Natural killer cell (primary cell): ENCODE measurements around the gene JAKMIP1. TPM values are rescaled to one million over a fixed set of nuclear protein-coding genes. Genes with fewer than 3 reads are reported as not detected.
A peak's percentile ranks its signal among the peaks of the same experiment; 100 is the strongest.

Source experiments
- ATAC-seq, 3 donors: fragments of 150-1000 bp in 2 of 3; fragments of 200-7000 bp in 1 of 3; cut with Tn5 transposase; 1 replicate in 1 of 3; 2 replicates in 2 of 3; pipeline ENCODE4 v1.10.0; 2021; ENCODE audit warnings: mild to moderate bottlenecking in 2 of 3, moderate library complexity in 2 of 3
- DNase-seq, 2 donors: peaks; one replicate each; pipeline versions ENCODE4 v3.0.0 to v3.0.0-alpha.2; 2013 to 2021; ENCODE audit warnings: mixed read lengths in 1 of 2
- H3K27ac ChIP-seq: one replicate; pipeline ENCODE4 v1.5.1; 2013; ENCODE audit warnings: mild to moderate bottlenecking, low read length
- H3K27me3 ChIP-seq: one replicate; pipeline ENCODE4 v1.6.1; 2013; ENCODE audit warnings: low read length; ENCODE audit not compliant: control insufficient read depth, insufficient read depth
- H3K36me3 ChIP-seq: one replicate; pipeline ENCODE4 v1.6.1; 2013; ENCODE audit warnings: low read length; ENCODE audit not compliant: control insufficient read depth, insufficient read depth
- H3K4me1 ChIP-seq: one replicate; pipeline ENCODE4 v1.6.1; 2013; ENCODE audit warnings: low read length; ENCODE audit not compliant: control insufficient read depth, insufficient read depth
- H3K4me3 ChIP-seq: one replicate; pipeline ENCODE4 v1.5.1; 2013; ENCODE audit warnings: low read length
- H3K9me3 ChIP-seq: one replicate; pipeline ENCODE4 v1.6.1; 2013; ENCODE audit warnings: low read length; ENCODE audit not compliant: control insufficient read depth, insufficient read depth
- H3K27ac Mint-ChIP-seq, 2 donors: one replicate each; pipeline ENCODE4 v1.8.0; 2022; ENCODE audit warnings: mild to moderate bottlenecking in 2 of 2, mixed read lengths in 2 of 2, moderate library complexity in 1 of 2
- H3K27me3 Mint-ChIP-seq, 2 donors: one replicate each; pipeline ENCODE4 v1.8.0; 2022; ENCODE audit warnings: low read depth in 2 of 2, mixed read lengths in 2 of 2
- H3K36me3 Mint-ChIP-seq: one replicate; pipeline ENCODE4 v1.8.0; 2022; ENCODE audit warnings: mixed read lengths
- H3K4me1 Mint-ChIP-seq, 2 donors: one replicate each; pipeline ENCODE4 v1.8.0; 2022; ENCODE audit warnings: mixed read lengths in 2 of 2
- H3K4me3 Mint-ChIP-seq: one replicate; pipeline ENCODE4 v1.8.0; 2022; ENCODE audit warnings: mild to moderate bottlenecking, moderate library complexity, mixed read lengths
- H3K9me3 Mint-ChIP-seq, 2 donors: one replicate each; pipeline ENCODE4 v1.8.0; 2022; ENCODE audit warnings: mixed read lengths in 2 of 2
- CTCF ChIP-seq: fragments of 200-600 bp; IDR thresholded peaks from one replicate; pipeline ENCODE4 v1.8.0; 2022; ENCODE audit warnings: antibody characterized with exemption
- WGBS: methylation state at CpG from one replicate; pipeline ENCODE4 v1.1.7; 2013; ENCODE audit warnings: missing lambda C conversion rate; ENCODE audit not compliant: insufficient coverage; 5-methylcytosine and 5-hydroxymethylcytosine counted together
- intact Hi-C: fragments of 100-400 bp; cut with micrococcal nuclease; formaldehyde crosslinking; loops from one replicate; pipeline ENCODE4 v1.14.2; 2022
- total RNA-seq, 4 donors: library from RNA; stranded (reverse); fragments of 120-200 nt in 1 of 4; gene quantifications; one replicate each; pipeline versions ENCODE4 v1.2.3 to v1.2.4, GENCODE V29; 2013 to 2022

JAKMIP1 gene
- total RNA-seq, 3 donors from 2014 or later (not counting 1 experiment from before 2014, with no cell fraction given): 8.8 to 21.8 (median 16.4) TPM

- no peak for TF ChIP-seq CTCF
- Histone ChIP-seq H3K4me3 (no peak overlapping the region), H3K4me1 (peaks cover 6% of the 10 kb centered on the region), H3K9me3 (peaks cover 5% of the 10 kb centered on the region), H3K36me3 (no peaks in the 10 kb centered on the region), H3K27me3 (peaks cover 17% of the 10 kb centered on the region), H3K27ac (no peak overlapping the region)
- H3K27me3 Mint-ChIP-seq: peaks cover 20 to 53% of the 10 kb centered on the region in 2 donors
- no peaks in the 10 kb centered on the region for H3K36me3 Mint-ChIP-seq
- DNase-seq (peak in 1 of 2 donors; percentile 37), ATAC-seq (no peak)
- H3K27ac Mint-ChIP-seq: no peak overlapping the region
- no peaks in the 10 kb centered on the region for H3K4me1 Mint-ChIP-seq
- 43% methylated on average over 7 of the region's 7 CpGs for WGBS
- H3K4me3 Mint-ChIP-seq: no peak overlapping the region
- H3K9me3 Mint-ChIP-seq: no peaks in the 10 kb centered on the region
- intact Hi-C loops: no loop called here
Observed at GRCh38 chr4:6225469-6225868, 25.1 kb upstream of the JAKMIP1 start.

- DNase-seq (no peak), ATAC-seq (no peak)
- no peak overlapping the region for H3K27ac Mint-ChIP-seq
- no peaks in the 10 kb centered on the region for H3K9me3 Mint-ChIP-seq
- no peak overlapping the region for H3K4me3 ChIP-seq
- no peak overlapping the region for H3K27ac ChIP-seq
- no peak overlapping the region for H3K4me3 Mint-ChIP-seq
- peaks cover 24 to 59% of the 10 kb centered on the region in 2 donors for H3K27me3 Mint-ChIP-seq
- WGBS: 78% methylated on average over 3 of the region's 3 CpGs
- no peaks in the 10 kb centered on the region for H3K36me3 Mint-ChIP-seq
- H3K9me3 ChIP-seq: peaks cover 5% of the 10 kb centered on the region
- no peaks in the 10 kb centered on the region for H3K4me1 Mint-ChIP-seq
- intact Hi-C loops: no loop called here
- peaks cover 18% of the 10 kb centered on the region for H3K27me3 ChIP-seq
- TF ChIP-seq CTCF: no peak
- H3K4me1 ChIP-seq: peaks cover 6% of the 10 kb centered on the region
- H3K36me3 ChIP-seq: no peaks in the 10 kb centered on the region
Observed at GRCh38 chr4:6224735-6225134, 24.4 kb upstream of the JAKMIP1 start.

- Mint-ChIP-seq H3K4me3 (no peak overlapping the region), H3K27me3 (peaks cover 28 to 78% of the 10 kb centered on the region in 2 donors), H3K4me1 (no peaks in the 10 kb centered on the region), H3K36me3 (no peaks in the 10 kb centered on the region), H3K9me3 (no peaks in the 10 kb centered on the region), H3K27ac (no peak overlapping the region)
- 69% methylated on average over 10 of the region's 10 CpGs for WGBS
- Histone ChIP-seq H3K9me3 (peaks cover 5% of the 10 kb centered on the region), H3K36me3 (no peaks in the 10 kb centered on the region), H3K27ac (no peak overlapping the region), H3K4me1 (peaks cover 6% of the 10 kb centered on the region), H3K27me3 (peaks cover 18% of the 10 kb centered on the region), H3K4me3 (no peak overlapping the region)
- intact Hi-C loops: no loop called here
- no peak for ATAC-seq
- TF ChIP-seq CTCF: no peak
- no peak for DNase-seq
Observed at GRCh38 chr4:6222761-6223292, 22.5 kb upstream of the JAKMIP1 start.
